GM18511 (cell line): ENCODE measurements around the gene PAX7.
"Not testable (repeated sequence)": the region's sequence is repeated elsewhere in the genome, so short reads cannot be mapped to it uniquely, and the experiment has no call there.

Source experiments
- ATAC-seq: cut with Tn5 transposase; IDR thresholded peaks from one replicate; pipeline ENCODE4 v1.9.1; 2021; ENCODE audit warnings: mild to moderate bottlenecking, moderate library complexity; ENCODE audit not compliant: unreplicated experiment

The PAX7 gene

GRCh38 chr1:18724801-18725200 is 94.2 kb downstream of the PAX7 start:
- ATAC-seq, result no peak

GRCh38 chr1:18725231-18725895 is 94.7 kb downstream of the PAX7 start:
- no peak for ATAC-seq

- no peak for ATAC-seq
Observed at GRCh38 chr1:18726368-18726767, 95.7 kb downstream of the PAX7 start.

GRCh38 chr1:18727956-18728355 is 97.3 kb downstream of the PAX7 start:
- no peak for ATAC-seq

GRCh38 chr1:18730321-18730720 is 99.7 kb downstream of the PAX7 start:
- ATAC-seq, result no peak

- no peak for ATAC-seq
Observed at GRCh38 chr1:18731148-18731547, 100.5 kb downstream of the PAX7 start.

GRCh38 chr1:18731591-18732235 is 101.1 kb downstream of the PAX7 start:
- no peak for ATAC-seq

GRCh38 chr1:18732686-18733085 is 102.0 kb downstream of the PAX7 start:
- ATAC-seq, result no peak

GRCh38 chr1:18734001-18734400 is 103.4 kb downstream of the PAX7 start:
- ATAC-seq, result no peak

GRCh38 chr1:18734461-18735223 is 104.0 kb downstream of the PAX7 start:
- no peak for ATAC-seq

- no peak for ATAC-seq
Observed at GRCh38 chr1:18735224-18735997, 104.8 kb downstream of the PAX7 start.

- no peak for ATAC-seq
Observed at GRCh38 chr1:18736958-18737357, 106.3 kb downstream of the PAX7 start.

- ATAC-seq, result no peak
Observed at GRCh38 chr1:18738126-18738525, 107.5 kb downstream of the PAX7 start.

- ATAC-seq, result no peak
Observed at GRCh38 chr1:18738617-18739016, 108.0 kb downstream of the PAX7 start.

- no peak for ATAC-seq
Observed at GRCh38 chr1:18739408-18739807, 108.8 kb downstream of the PAX7 start.

GRCh38 chr1:18739897-18740296 is 109.3 kb downstream of the PAX7 start:
- ATAC-seq, result no peak

- ATAC-seq, result no peak
Observed at GRCh38 chr1:18740617-18741016, 110.0 kb downstream of the PAX7 start.

GRCh38 chr1:18743233-18743632 is 112.6 kb downstream of the PAX7 start:
- no peak for ATAC-seq

- not testable (repeated sequence) for ATAC-seq
Observed at GRCh38 chr1:18744381-18744780, 113.7 kb downstream of the PAX7 start.

- ATAC-seq, result no peak
Observed at GRCh38 chr1:18746981-18747380, 116.3 kb downstream of the PAX7 start.

GRCh38 chr1:18747671-18748070 is 117.0 kb downstream of the PAX7 start:
- no peak for ATAC-seq
